KMS-11 (cell line): ENCODE results near the gene RETREG1.
"Not testable (repeated sequence)": the region's sequence is repeated elsewhere in the genome, so short reads cannot be mapped to it uniquely, and the experiment has no call there.

Experiments
- H2AFZ ChIP-seq: fragments of 200-600 bp; sonication (generic); 2 replicates; pipeline ENCODE4 v1.6.1; 2016; ENCODE audit warnings: antibody characterized with exemption, mixed run types, low read depth
- H3K27ac ChIP-seq: fragments of 200-600 bp; sonication (generic); 2 replicates; pipeline ENCODE4 v1.6.1; 2016; ENCODE audit warnings: mild to moderate bottlenecking, mixed run types
- H3K27me3 ChIP-seq: fragments of 200-600 bp; sonication (generic); 2 replicates; pipeline ENCODE4 v1.6.1; 2017; ENCODE audit warnings: mild to moderate bottlenecking, low read depth, mixed run types, moderate library complexity; ENCODE audit not compliant: insufficient read depth
- H3K36me3 ChIP-seq: fragments of 200-600 bp; sonication (generic); 2 replicates; pipeline ENCODE4 v1.6.1; 2017; ENCODE audit warnings: mild to moderate bottlenecking, mixed run types; ENCODE audit not compliant: insufficient read depth
- H3K4me1 ChIP-seq: fragments of 200-600 bp; sonication (generic); 2 replicates; pipeline ENCODE4 v1.6.1; 2016; ENCODE audit warnings: mild to moderate bottlenecking, low read depth, mixed run types; ENCODE audit not compliant: poor library complexity, severe bottlenecking
- H3K4me2 ChIP-seq: fragments of 200-600 bp; sonication (generic); 2 replicates; pipeline ENCODE4 v1.7.0; 2016; ENCODE audit warnings: mild to moderate bottlenecking, mixed run types
- H3K4me3 ChIP-seq: fragments of 200-600 bp; sonication (generic); IDR thresholded peaks from 2 replicates; pipeline ENCODE4 v1.6.1; 2017; ENCODE audit warnings: low read depth, low read length, mixed read lengths; ENCODE audit not compliant: insufficient read depth
- H3K79me2 ChIP-seq: fragments of 200-600 bp; sonication (generic); 2 replicates; pipeline ENCODE4 v1.6.1; 2016; ENCODE audit warnings: low read depth, mixed run types; ENCODE audit not compliant: insufficient read depth
- H3K9ac ChIP-seq: fragments of 200-600 bp; sonication (generic); 2 replicates; pipeline ENCODE4 v1.6.1; 2016; ENCODE audit warnings: mild to moderate bottlenecking, mixed run types
- H4K20me1 ChIP-seq: fragments of 200-600 bp; sonication (generic); 2 replicates; pipeline ENCODE4 v1.6.1; 2016; ENCODE audit warnings: mild to moderate bottlenecking, mixed run types; ENCODE audit not compliant: insufficient read depth
- TF ChIP-seq, protein P1 (sequence below): fragments of 200-600 bp; sonication (generic); conservative IDR thresholded peaks from 2 replicates; pipeline ENCODE4 v1.6.1; 2017; ENCODE audit warnings: low read depth, mild to moderate bottlenecking, antibody characterized with exemption, low read length, moderate library complexity, mixed read lengths

RETREG1 gene

DNA sequence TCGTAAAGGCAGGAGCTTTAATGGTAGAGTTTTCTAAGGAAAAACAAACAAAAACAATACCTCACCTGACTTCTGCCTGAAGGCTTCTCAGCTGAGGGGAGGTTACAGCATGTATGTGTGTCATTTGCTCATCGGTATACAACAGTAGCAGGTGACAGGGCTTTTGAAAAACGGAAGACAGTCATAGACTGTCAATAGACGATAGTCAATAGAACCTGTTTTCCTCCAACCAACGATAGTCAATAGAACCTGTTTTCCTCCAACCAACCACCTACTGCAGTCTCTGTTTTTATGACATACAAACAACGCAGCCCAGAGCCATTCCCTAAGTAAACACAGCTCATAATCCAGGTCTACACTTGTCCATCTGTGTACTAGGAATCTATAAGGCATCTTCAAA lies 74.6 kb downstream of the RETREG1 start:
- H3K36me3 ChIP-seq: no peaks in the 10 kb centered on the region
- no peaks in the 10 kb centered on the region for H4K20me1 ChIP-seq
- no peak overlapping the region for H3K4me3 ChIP-seq
- no peak overlapping the region for H3K4me2 ChIP-seq
- no peak overlapping the region for H3K27ac ChIP-seq
- H3K4me1 ChIP-seq: no peaks in the 10 kb centered on the region
- no peak overlapping the region for H2AFZ ChIP-seq
- H3K27me3 ChIP-seq: no peaks in the 10 kb centered on the region
- no peaks in the 10 kb centered on the region for H3K79me2 ChIP-seq
- no peak overlapping the region for H3K9ac ChIP-seq
- TF ChIP-seq, protein P1, sequence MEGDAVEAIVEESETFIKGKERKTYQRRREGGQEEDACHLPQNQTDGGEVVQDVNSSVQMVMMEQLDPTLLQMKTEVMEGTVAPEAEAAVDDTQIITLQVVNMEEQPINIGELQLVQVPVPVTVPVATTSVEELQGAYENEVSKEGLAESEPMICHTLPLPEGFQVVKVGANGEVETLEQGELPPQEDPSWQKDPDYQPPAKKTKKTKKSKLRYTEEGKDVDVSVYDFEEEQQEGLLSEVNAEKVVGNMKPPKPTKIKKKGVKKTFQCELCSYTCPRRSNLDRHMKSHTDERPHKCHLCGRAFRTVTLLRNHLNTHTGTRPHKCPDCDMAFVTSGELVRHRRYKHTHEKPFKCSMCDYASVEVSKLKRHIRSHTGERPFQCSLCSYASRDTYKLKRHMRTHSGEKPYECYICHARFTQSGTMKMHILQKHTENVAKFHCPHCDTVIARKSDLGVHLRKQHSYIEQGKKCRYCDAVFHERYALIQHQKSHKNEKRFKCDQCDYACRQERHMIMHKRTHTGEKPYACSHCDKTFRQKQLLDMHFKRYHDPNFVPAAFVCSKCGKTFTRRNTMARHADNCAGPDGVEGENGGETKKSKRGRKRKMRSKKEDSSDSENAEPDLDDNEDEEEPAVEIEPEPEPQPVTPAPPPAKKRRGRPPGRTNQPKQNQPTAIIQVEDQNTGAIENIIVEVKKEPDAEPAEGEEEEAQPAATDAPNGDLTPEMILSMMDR: no peak

DNA sequence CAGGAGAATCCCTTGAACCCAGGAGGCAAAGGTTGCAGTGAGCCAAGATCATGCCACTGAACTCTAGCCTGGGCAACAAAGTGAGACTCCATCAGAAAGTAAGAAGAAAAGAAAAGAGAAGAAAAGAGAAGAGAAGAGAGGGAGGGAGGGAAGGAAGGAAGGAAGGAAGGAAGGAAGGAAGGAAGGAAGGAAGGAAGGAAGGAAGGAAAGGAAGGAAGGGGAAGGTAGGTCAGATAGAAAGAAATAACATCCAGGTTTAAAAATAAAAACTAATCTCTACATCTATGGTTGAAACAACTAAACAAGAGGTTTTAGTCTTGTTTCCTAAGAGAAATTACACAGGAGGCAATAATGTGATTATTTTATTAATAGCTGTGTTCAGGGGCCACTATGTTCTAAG lies 75.2 kb downstream of the RETREG1 start:
- H2AFZ ChIP-seq, H3K27ac ChIP-seq, H3K27me3 ChIP-seq, H4K20me1 ChIP-seq, H3K79me2 ChIP-seq, H3K4me2 ChIP-seq, H3K9ac ChIP-seq, H3K4me3 ChIP-seq, H3K36me3 ChIP-seq, H3K4me1 ChIP-seq: not testable (repeated sequence)

DNA sequence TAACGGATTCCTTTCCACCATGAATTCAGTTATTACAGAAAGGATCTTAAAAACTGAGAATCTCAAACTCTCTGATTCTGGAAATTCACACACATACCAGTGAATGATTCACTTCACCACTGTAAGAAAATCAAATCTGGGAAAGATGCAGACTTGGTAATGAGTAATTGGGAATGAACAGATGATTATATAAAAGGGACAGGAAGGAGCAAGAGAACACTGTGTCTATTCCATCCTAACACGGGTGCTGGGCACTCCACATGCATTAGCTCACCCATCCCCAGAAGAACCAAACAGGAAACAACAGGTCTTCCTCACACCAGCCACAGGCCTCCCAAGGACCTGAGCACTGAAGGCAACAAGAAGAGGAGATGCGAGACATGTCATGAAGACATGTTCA lies 76.4 kb downstream of the RETREG1 start:
- H3K79me2 ChIP-seq: no peaks in the 10 kb centered on the region
- no peak overlapping the region for H2AFZ ChIP-seq
- no peaks in the 10 kb centered on the region for H3K27me3 ChIP-seq
- TF ChIP-seq, protein P1: no peak
- H3K27ac ChIP-seq: no peak overlapping the region
- H3K4me2 ChIP-seq: no peak overlapping the region
- no peak overlapping the region for H3K4me3 ChIP-seq
- no peak overlapping the region for H3K9ac ChIP-seq
- no peaks in the 10 kb centered on the region for H3K4me1 ChIP-seq
- H3K36me3 ChIP-seq: no peaks in the 10 kb centered on the region
- no peaks in the 10 kb centered on the region for H4K20me1 ChIP-seq

DNA sequence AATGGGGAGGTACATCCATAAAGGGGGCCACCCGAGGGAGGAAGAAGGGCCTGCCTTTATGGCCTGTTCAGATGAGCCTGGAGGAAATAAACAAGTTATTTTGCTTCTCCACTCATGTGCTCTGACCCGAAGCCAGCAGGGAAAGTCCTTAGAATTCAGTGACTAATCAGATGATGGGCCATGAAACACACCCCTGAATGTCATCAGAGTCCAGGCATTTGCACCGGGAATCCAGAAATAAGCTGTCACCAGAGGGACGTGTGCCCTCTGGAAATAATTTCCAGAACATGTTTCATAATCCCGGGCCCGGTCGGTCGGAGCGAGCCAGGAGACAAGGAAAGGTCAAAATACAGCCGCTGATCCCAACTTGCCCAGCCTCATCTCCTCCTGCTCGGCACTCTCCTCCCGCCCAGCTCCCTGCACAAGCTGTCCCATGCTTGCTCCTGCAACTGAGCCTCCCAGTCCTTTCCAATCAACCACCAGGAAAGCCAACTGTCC lies 77.6 kb downstream of the RETREG1 start:
- Histone ChIP-seq H2AFZ (no peak overlapping the region), H3K9ac (no peak overlapping the region), H3K4me3 (no peak overlapping the region), H3K79me2 (no peaks in the 10 kb centered on the region), H3K4me1 (no peaks in the 10 kb centered on the region), H3K36me3 (no peaks in the 10 kb centered on the region), H3K27ac (no peak overlapping the region), H3K27me3 (no peaks in the 10 kb centered on the region), H4K20me1 (no peaks in the 10 kb centered on the region), H3K4me2 (no peak overlapping the region)
- TF ChIP-seq, protein P1: no peak

DNA sequence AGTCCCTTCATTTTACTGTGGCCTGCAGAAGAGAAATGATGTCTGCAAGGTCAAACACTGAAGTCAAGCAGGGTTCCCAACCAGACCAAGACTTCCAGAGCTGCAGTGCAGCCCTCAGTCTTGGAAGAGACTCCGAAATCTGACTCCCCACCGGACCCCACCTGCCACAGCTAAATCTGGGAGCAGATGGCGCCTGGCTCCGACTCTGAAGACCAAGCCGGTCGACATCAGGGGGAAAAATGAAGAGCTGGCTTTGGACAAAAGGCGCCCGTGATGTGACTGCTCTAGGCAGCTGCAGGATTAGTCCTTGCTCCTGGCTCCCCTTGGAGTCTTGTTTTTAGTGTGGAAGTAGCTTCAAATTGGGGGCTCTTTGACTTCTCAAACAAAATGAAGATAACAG lies 78.8 kb downstream of the RETREG1 start:
- H3K27me3 ChIP-seq: no peaks in the 10 kb centered on the region
- H3K79me2 ChIP-seq: no peaks in the 10 kb centered on the region
- no peaks in the 10 kb centered on the region for H4K20me1 ChIP-seq
- no peak overlapping the region for H3K4me3 ChIP-seq
- H2AFZ ChIP-seq: no peak overlapping the region
- no peak overlapping the region for H3K9ac ChIP-seq
- no peak overlapping the region for H3K27ac ChIP-seq
- H3K4me2 ChIP-seq: no peak overlapping the region
- H3K36me3 ChIP-seq: no peaks in the 10 kb centered on the region
- H3K4me1 ChIP-seq: no peaks in the 10 kb centered on the region
- TF ChIP-seq, protein P1: no peak
